Natural killer cell (primary cell): Measurements from ENCODE around the gene RNF151. TPM values are rescaled to one million over a fixed set of nuclear protein-coding genes. Genes with fewer than 3 reads are reported as not detected.
A peak's percentile ranks its signal among the peaks of the same experiment; 100 is the strongest.
"Not testable (repeated sequence)": the region's sequence is repeated elsewhere in the genome, so short reads cannot be mapped to it uniquely, and the experiment has no call there.

Experiments
- ATAC-seq, 3 donors: fragments of 150-1000 bp in 2 of 3; fragments of 200-7000 bp in 1 of 3; cut with Tn5 transposase; 1 replicate in 1 of 3; 2 replicates in 2 of 3; pipeline ENCODE4 v1.10.0; 2021; ENCODE audit warnings: mild to moderate bottlenecking in 2 of 3, moderate library complexity in 2 of 3
- DNase-seq, 2 donors: peaks; one replicate each; pipeline versions ENCODE4 v3.0.0 to v3.0.0-alpha.2; 2013 to 2021; ENCODE audit warnings: mixed read lengths in 1 of 2
- H3K27ac ChIP-seq: one replicate; pipeline ENCODE4 v1.5.1; 2013; ENCODE audit warnings: mild to moderate bottlenecking, low read length
- H3K27me3 ChIP-seq: one replicate; pipeline ENCODE4 v1.6.1; 2013; ENCODE audit warnings: low read length; ENCODE audit not compliant: control insufficient read depth, insufficient read depth
- H3K36me3 ChIP-seq: one replicate; pipeline ENCODE4 v1.6.1; 2013; ENCODE audit warnings: low read length; ENCODE audit not compliant: control insufficient read depth, insufficient read depth
- H3K4me1 ChIP-seq: one replicate; pipeline ENCODE4 v1.6.1; 2013; ENCODE audit warnings: low read length; ENCODE audit not compliant: control insufficient read depth, insufficient read depth
- H3K4me3 ChIP-seq: one replicate; pipeline ENCODE4 v1.5.1; 2013; ENCODE audit warnings: low read length
- H3K9me3 ChIP-seq: one replicate; pipeline ENCODE4 v1.6.1; 2013; ENCODE audit warnings: low read length; ENCODE audit not compliant: control insufficient read depth, insufficient read depth
- H3K27ac Mint-ChIP-seq, 2 donors: one replicate each; pipeline ENCODE4 v1.8.0; 2022; ENCODE audit warnings: mild to moderate bottlenecking in 2 of 2, mixed read lengths in 2 of 2, moderate library complexity in 1 of 2
- H3K27me3 Mint-ChIP-seq, 2 donors: one replicate each; pipeline ENCODE4 v1.8.0; 2022; ENCODE audit warnings: low read depth in 2 of 2, mixed read lengths in 2 of 2
- H3K36me3 Mint-ChIP-seq: one replicate; pipeline ENCODE4 v1.8.0; 2022; ENCODE audit warnings: mixed read lengths
- H3K4me1 Mint-ChIP-seq, 2 donors: one replicate each; pipeline ENCODE4 v1.8.0; 2022; ENCODE audit warnings: mixed read lengths in 2 of 2
- H3K4me3 Mint-ChIP-seq: one replicate; pipeline ENCODE4 v1.8.0; 2022; ENCODE audit warnings: mild to moderate bottlenecking, moderate library complexity, mixed read lengths
- H3K9me3 Mint-ChIP-seq, 2 donors: one replicate each; pipeline ENCODE4 v1.8.0; 2022; ENCODE audit warnings: mixed read lengths in 2 of 2
- CTCF ChIP-seq: fragments of 200-600 bp; IDR thresholded peaks from one replicate; pipeline ENCODE4 v1.8.0; 2022; ENCODE audit warnings: antibody characterized with exemption
- WGBS: methylation state at CpG from one replicate; pipeline ENCODE4 v1.1.7; 2013; ENCODE audit warnings: missing lambda C conversion rate; ENCODE audit not compliant: insufficient coverage; 5-methylcytosine and 5-hydroxymethylcytosine counted together
- intact Hi-C: fragments of 100-400 bp; cut with micrococcal nuclease; formaldehyde crosslinking; loops from one replicate; pipeline ENCODE4 v1.14.2; 2022
- total RNA-seq, 4 donors: library from RNA; stranded (reverse); fragments of 120-200 nt in 1 of 4; gene quantifications; one replicate each; pipeline versions ENCODE4 v1.2.3 to v1.2.4, GENCODE V29; 2013 to 2022

Gene RNF151
- total RNA-seq, 3 donors from 2014 or later (not counting 1 experiment from before 2014, with no cell fraction given) = not detected

- Mint-ChIP-seq H3K9me3 (no peaks in the 10 kb centered on the region), H3K4me3 (no peak overlapping the region), H3K4me1 (peaks cover 41% of the 10 kb centered on the region in 2 donors), H3K36me3 (no peaks in the 10 kb centered on the region), H3K27me3 (no peaks in the 10 kb centered on the region), H3K27ac (no peak overlapping the region)
- peaks cover 59% of the 10 kb centered on the region for H3K4me1 ChIP-seq
- WGBS = 71% methylated on average over 3 of the region's 6 CpGs
- intact Hi-C loops = no loop called here
- H3K27me3 ChIP-seq = no peaks in the 10 kb centered on the region
- no peak overlapping the region for H3K4me3 ChIP-seq
- peaks cover 20% of the 10 kb centered on the region for H3K36me3 ChIP-seq
- DNase-seq (peak in 1 of 2 donors; percentile 42), ATAC-seq (no peak)
- H3K9me3 ChIP-seq = no peaks in the 10 kb centered on the region
- no peak for TF ChIP-seq CTCF
- no peak overlapping the region for H3K27ac ChIP-seq
Measured at GRCh38 chr16:1961651-1962067, 5.0 kb upstream of the RNF151 start.

GRCh38 chr16:1962161-1963153 is 4.2 kb upstream of the RNF151 start:
- ATAC-seq, H3K27me3 ChIP-seq, H3K4me3 ChIP-seq, H3K27me3 Mint-ChIP-seq, H3K36me3 Mint-ChIP-seq, H3K27ac ChIP-seq, intact Hi-C loops, H3K9me3 Mint-ChIP-seq, DNase-seq, H3K9me3 ChIP-seq: not testable (repeated sequence)
- peaks cover 41% of the 10 kb centered on the region in 2 donors for H3K4me1 Mint-ChIP-seq
- peak overlapping the region; percentile 95 for H3K27ac Mint-ChIP-seq
- H3K4me3 Mint-ChIP-seq = peak overlapping the region; percentile 67
- 81% methylated on average over 32 of the region's 37 CpGs for WGBS
- H3K4me1 ChIP-seq = peaks cover 59% of the 10 kb centered on the region
- peaks cover 20% of the 10 kb centered on the region for H3K36me3 ChIP-seq

GRCh38 chr16:1963806-1964505 is 2.7 kb upstream of the RNF151 start:
- no peaks in the 10 kb centered on the region for H3K9me3 ChIP-seq
- H3K36me3 Mint-ChIP-seq = no peaks in the 10 kb centered on the region
- WGBS = 12% methylated on average over 41 of the region's 44 CpGs
- H3K4me1 Mint-ChIP-seq = peaks cover 41% of the 10 kb centered on the region in 2 donors
- peak overlapping the region; percentile 99 for H3K27ac ChIP-seq
- no peaks in the 10 kb centered on the region for H3K9me3 Mint-ChIP-seq
- H3K4me1 ChIP-seq = peaks cover 55% of the 10 kb centered on the region
- no peaks in the 10 kb centered on the region for H3K27me3 Mint-ChIP-seq
- no peaks in the 10 kb centered on the region for H3K27me3 ChIP-seq
- DNase-seq (peak in 1 of 2 donors; percentile 67), ATAC-seq (peak; percentile 10 to 28 (median 26))
- H3K4me3 Mint-ChIP-seq = peak overlapping the region; percentile 94
- intact Hi-C loops = loop anchor here (1.0 kb wide), 1 partner anchor 8 kb away; the partner anchor contains the start of gene TBL3
- TF ChIP-seq CTCF = no peak
- H3K27ac Mint-ChIP-seq = peak overlapping the region; percentile 95
- H3K4me3 ChIP-seq = peak overlapping the region; percentile 88
- H3K36me3 ChIP-seq = peaks cover 20% of the 10 kb centered on the region
